Left forelimb (tissue), 1 donor: ENCODE results near the gene NAT14.
A peak's percentile ranks its signal among the peaks of the same experiment; 100 is the strongest.

Source experiments
- DNase-seq: peaks from one replicate; pipeline ENCODE4 v3.0.0-alpha.2; 2018; ENCODE audit warnings: low spot score

NAT14 gene

DNA sequence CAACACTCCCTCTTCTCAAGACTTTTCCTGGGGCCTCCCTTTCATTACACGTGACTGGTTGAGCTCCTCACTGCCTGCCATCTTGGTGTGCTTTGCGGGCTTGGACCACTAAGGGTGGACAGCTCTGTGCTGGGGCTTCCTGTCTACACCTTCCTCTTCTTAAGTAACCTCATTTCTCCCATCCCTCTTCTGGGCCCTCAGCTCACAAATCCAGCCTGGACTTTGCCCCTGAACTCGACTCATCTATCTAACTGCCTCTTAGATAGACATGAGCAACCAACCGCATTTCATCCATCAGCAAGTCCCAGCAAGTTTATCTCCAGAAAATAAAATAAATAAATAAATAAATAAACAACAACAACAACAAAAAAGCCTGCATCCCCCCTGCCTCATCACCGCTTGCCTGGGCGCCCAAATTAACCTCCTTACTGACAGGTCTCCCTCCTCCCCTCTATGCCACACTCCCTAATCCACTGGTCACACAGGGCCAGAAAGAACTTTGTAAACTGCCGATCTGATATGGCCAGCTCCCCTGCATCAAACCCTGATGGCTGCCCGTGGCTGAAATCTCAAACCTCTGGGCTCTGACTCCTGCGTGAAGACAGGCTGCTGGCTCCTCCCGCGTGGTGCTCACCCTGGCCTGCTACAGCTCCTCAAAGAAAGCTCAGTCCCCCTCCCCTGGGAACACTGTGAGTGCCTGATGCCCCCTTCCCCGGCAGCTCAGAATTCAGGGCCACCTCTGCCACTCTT lies 31.3 kb upstream of the NAT14 start:
- DNase-seq = no peak

GRCh38 chr19:55454787-55455243 lies 30.2 kb upstream of the NAT14 start:
- DNase-seq = no peak

GRCh38 chr19:55455576-55456235 lies 29.3 kb upstream of the NAT14 start:
- no peak for DNase-seq

- no peak for DNase-seq
These were observed 28.6 kb upstream of the NAT14 start for GRCh38 chr19:55456347-55456746.

GRCh38 chr19:55457683-55458457 lies 27.1 kb upstream of the NAT14 start:
- DNase-seq = no peak

DNA sequence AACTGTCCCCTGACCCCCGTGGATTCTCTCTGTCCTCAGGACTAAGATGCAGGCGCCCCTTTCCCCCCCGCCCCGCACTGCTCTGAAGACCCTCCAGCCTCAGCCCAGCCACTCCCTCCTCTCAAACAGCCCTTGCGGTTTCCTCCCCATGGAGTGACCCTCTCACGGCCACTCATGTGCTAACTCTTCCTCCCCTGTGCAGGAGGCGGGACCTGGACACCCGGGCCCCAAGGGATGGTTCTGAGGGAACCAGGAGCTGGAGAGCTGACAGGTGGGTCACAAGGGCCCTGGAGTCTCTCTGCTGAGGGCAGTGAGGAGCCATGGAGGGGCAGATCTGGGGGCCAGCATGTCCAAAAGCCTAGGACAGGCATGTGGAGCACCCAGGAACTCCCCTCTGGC lies 25.4 kb upstream of the NAT14 start:
- peak; percentile 63 for DNase-seq

- DNase-seq = peak; percentile 66
These were observed 24.9 kb upstream of the NAT14 start for GRCh38 chr19:55459950-55460657.

- DNase-seq = peak; percentile 91
These were observed 24.2 kb upstream of the NAT14 start for GRCh38 chr19:55460670-55461258.

GRCh38 chr19:55461259-55461973 lies 23.6 kb upstream of the NAT14 start, which contains the start of gene ISOC2:
Gene ISOC2, minus strand, starts transcription at chr19:55461642. Its CDS starts 5,156 bp downstream, at chr19:55456486.
- peak; percentile 100 for DNase-seq

DNA sequence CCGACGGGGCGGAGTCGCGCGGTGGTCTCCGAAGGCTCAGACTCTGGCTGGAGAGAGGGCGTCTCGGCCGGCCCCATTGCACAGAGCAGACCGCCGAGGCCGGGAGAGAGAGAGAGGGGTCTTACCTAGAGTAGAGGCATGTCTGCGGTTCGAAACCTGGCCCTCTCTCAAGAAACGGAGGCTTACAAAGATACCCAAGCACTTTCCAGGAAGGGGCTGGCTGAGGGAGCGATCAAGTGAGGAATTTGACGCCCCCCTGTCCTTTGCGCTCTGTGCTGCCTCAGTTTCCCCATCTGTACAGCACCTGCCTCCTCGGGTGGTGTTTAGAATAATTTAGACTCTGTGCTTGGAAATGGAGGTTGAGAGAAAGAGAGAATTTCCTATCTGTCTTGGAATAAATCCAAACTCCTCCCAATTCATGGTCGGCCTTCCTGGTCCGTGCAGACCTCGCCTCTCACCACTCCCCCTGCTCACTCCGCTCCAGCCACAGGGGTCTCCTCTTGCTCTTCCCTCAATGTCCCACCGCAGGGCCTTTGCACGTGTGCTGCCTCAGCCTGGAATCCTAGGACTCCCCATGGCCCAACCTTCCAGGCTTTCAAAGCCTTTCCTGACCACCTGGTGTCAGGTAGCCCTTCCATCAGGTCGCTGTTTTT lies 22.9 kb upstream of the NAT14 start:
- DNase-seq = no peak

DNA sequence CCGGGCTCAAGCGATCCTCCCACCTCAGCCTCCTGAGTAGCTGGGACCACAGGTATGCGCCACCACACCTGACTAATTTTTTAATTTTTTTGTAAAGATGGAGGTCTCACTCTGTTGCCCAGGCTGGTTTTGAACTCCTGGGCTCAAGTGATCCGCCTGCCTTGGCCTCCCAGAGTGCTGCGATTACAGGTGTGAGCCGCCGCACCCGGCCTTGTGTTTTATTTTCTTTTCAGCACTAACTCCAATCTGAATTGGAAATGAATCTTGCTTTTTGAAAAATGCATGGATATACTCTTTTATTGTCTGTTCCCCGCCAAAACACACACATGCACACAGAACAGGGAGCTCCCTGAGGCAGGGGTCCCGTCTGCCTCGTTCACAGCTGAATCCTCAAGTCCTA lies 22.3 kb upstream of the NAT14 start:
- no peak for DNase-seq

- no peak for DNase-seq
These were observed 21.4 kb upstream of the NAT14 start for GRCh38 chr19:55463583-55464031.

DNA sequence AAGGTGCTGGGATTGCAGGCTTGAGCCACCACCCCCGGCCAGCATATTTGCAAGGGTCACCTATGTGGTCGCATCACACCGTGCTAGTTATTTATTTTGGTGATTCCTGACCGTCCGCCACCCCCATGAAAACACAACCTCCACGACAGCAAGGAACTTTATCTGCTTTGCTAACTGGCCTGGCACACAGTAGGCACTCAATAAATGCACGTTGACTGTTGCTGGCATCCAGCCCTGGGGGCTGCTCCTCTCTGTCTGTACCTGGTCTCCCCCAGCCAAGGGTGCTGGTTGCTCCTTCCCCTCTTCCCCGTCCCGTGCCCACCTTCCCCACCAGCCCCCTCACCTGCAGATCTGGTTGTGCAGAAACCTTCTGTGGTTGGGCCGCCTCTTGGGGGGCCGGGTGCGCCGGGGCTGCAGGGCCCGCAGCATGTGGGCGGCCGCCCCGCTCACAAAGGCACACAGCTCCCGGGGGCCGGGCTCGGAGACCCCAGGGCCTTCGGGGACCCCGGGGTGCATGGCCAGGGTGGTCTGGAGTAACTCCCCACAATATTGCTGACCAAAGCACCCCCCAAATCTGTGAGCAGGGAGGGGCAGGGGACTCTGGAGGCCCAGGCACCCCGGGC lies 20.8 kb upstream of the NAT14 start:
- DNase-seq = no peak

- DNase-seq = no peak
These were observed 20.3 kb upstream of the NAT14 start, which contains the start of gene C19orf85 for GRCh38 chr19:55464662-55465054. Gene C19orf85, minus strand, starts transcription at chr19:55464751. Its CDS starts 197 bp downstream, at chr19:55464554.

DNA sequence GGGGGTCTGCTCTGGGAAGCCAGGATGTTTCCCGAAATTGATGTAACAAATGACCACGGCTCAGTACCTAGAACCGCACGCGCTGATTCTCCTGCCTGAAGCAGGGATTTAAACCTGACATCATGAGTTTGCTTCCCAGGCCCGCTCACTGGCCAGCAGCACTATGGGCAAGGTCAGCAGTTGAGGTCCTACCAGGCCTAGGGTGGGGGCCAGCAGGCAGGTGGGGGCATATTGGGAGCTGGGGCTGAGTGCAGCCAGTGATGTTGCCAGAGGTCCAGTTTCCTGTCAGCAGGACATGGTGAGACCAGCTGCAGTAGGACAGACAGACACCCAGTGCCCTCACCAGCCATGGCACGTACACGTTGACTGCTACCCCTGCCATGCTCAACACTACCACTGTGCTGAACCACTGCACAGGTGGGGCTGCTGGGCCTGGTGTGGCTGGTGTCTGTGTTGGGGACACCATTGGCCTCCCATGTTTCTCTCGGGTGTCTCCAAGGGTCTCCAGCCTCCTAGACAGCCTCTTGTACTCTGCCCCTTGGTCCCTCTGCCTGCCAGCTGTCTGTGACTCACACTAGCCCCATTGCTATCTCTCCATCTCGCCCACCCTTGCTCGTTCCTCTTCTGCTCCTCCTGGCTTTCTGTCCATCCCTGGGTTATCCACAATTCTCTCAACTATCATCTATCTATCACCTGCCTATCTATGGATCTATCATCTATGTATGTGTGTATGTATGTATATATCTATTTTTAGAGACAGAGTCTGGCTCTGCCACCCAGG lies 19.3 kb upstream of the NAT14 start:
- no peak for DNase-seq

DNA sequence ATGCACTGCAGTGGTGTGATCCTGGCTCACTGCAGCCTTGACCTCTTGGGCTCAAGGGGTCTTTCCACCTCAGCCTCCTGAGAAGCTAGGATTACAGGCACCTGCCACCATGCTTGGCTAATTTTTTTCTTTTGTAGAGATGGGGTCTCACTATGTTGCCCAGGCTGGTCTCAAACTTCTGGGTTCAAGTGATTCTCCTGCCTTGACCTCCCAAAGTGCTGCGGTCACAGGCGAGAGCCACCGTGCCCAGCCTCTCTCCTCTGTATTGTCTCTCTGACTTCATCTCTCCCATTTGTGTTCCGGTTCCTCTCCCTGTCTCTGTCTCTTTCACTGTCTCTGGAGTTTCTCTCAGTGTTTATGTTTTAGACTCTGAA lies 18.8 kb upstream of the NAT14 start:
- no peak for DNase-seq

DNA sequence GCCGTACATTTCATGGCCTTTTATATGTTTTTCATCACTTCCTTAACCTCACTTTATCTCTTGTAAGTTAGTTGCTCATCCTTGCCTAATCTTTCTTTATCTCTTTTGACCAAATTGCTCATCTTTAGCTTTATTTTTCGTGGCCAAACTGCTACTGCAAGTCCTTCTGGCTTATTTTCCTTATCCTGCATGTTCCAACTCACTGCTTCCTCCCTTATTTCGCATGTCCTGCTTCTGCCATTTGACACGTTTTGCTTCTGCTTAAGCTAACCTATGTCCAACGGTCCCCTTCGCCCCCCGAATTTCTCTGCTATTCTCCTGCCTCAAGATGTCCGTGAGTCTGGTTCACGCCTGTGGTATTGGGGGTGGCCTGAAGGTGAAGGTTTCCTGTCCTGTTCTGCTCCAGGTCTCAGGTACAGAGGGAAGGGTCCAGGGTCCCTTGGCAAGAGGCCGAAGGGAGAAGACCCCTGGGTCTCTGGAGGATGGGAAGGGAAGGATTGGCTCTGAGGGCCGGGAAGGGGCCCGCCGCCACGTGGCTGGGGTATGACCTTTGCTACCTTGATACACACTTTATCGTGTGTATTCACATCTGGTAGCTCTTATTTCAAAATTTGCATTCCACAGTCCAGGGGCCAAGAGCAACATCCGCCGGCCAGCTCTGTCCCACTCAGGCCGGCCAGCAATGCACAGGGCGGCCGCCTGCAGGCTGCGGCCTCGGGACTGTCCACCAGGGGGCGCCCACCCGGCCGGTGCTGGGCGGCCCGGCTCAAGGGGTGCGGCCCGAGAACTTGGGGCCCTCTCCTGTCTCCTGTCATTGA lies 17.5 kb upstream of the NAT14 start:
- peak; percentile 84 for DNase-seq

- DNase-seq = no peak
These were observed 17.0 kb upstream of the NAT14 start for GRCh38 chr19:55468054-55468393.
